MG63 (cell line): ENCODE results near the gene ANTXR1. TPM values are rescaled to one million over a fixed set of nuclear protein-coding genes. Genes with fewer than 3 reads are reported as not detected.
"Not testable (repeated sequence)": the region's sequence is repeated elsewhere in the genome, so short reads cannot be mapped to it uniquely, and the experiment has no call there.

Experiments used
- DNase-seq: peaks from one replicate; pipeline ENCODE4 v3.0.0-alpha.2; 2020
- H3K27me3 ChIP-seq: fragments of 250-450 bp; sonication (Bioruptor Pico); 2 replicates; pipeline ENCODE4 v1.5.1; 2020; ENCODE audit warnings: mild to moderate bottlenecking, moderate library complexity
- H3K36me3 ChIP-seq: fragments of 250-450 bp; sonication (Bioruptor Pico); 2 replicates; pipeline ENCODE4 v1.5.1; 2020; ENCODE audit warnings: mild to moderate bottlenecking, moderate library complexity
- H3K4me3 ChIP-seq: fragments of 250-450 bp; sonication (Bioruptor Pico); 2 replicates; pipeline ENCODE4 v1.5.1; 2020; ENCODE audit warnings: mild to moderate bottlenecking, moderate library complexity
- H3K9me3 ChIP-seq: fragments of 250-450 bp; sonication (Bioruptor Pico); 2 replicates; pipeline ENCODE4 v1.5.1; 2020; ENCODE audit warnings: mild to moderate bottlenecking, moderate library complexity
- total RNA-seq: library from RNA; depleted of rRNA; stranded (reverse); fragments of >200 nt; shearing (Covaris generic); gene quantifications from 2 replicates; pipeline ENCODE4 v1.2.3, GENCODE V29; 2014; ENCODE audit warnings: low replicate concordance

The ANTXR1 gene
- total RNA-seq, 1 experiment from 2014 or later: 48.6 TPM

DNA sequence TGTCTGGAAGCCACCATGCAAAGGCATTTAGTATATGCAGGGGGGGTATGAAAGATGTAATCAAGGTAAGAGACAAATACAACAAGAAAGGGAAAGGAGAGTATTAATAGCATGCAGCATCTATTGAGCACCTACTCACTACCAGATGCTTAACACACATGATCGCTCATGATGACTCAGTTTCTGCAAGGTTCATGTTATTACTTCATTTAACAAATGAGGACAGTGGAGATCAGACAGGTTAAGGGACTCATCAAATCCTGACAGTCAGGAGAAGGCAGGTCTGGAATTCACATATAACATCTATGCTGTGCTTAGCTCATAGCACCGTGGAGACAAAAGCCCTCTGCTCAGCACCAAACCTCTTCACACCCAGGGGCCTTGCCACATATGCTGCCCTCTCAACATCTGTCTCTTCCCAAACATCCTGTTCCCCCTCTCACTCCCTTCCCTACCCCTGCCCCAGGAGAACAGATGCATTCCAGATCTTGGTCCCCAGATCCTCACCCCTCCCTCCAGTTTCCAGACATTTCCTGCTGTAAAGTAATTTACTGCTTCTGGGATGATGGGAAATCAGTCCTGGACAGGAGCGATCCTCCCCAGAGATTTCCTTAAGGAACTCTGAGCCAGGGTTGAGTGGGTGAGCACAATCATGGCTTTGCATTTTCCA is 155.3 kb downstream of the ANTXR1 start:
- peaks cover 29% of the 10 kb centered on the region for H3K36me3 ChIP-seq
- no peaks in the 10 kb centered on the region for H3K27me3 ChIP-seq
- H3K9me3 ChIP-seq: no peaks in the 10 kb centered on the region
- H3K4me3 ChIP-seq: no peak overlapping the region
- DNase-seq: no peak

DNA sequence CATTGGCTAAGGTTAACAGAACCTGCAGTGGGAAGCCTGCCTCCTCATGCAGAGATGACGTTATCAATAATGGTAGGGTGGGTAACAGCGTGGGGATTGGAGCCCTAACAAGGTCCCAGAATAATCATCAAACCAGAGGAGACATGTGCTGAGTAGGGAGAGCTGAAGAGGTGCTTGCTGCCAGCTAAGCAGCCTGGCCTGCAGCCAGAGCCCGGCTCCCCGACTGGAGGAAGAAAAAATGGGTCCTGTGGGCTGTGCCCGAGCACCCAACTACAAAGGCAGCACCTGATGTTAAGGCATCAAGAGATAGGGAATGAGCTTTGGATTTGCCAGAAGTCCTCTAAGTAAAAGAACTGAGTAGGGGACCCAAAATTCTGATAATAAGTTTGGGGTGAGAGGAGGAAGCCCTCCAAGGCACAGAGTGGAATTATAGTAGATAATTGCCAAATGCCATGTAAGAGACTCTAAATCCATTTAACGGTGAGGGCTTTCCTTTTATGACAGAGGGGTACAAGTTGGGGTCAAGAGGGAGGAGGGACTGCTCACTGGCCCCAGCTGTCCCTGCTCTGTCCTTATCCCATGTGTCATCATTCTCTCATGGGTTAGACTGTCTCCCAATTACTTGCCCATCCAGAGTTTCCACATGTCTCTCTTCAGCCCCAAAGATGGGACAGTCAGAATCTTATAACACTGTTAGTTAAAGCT is 156.1 kb downstream of the ANTXR1 start:
- DNase-seq: no peak

DNA sequence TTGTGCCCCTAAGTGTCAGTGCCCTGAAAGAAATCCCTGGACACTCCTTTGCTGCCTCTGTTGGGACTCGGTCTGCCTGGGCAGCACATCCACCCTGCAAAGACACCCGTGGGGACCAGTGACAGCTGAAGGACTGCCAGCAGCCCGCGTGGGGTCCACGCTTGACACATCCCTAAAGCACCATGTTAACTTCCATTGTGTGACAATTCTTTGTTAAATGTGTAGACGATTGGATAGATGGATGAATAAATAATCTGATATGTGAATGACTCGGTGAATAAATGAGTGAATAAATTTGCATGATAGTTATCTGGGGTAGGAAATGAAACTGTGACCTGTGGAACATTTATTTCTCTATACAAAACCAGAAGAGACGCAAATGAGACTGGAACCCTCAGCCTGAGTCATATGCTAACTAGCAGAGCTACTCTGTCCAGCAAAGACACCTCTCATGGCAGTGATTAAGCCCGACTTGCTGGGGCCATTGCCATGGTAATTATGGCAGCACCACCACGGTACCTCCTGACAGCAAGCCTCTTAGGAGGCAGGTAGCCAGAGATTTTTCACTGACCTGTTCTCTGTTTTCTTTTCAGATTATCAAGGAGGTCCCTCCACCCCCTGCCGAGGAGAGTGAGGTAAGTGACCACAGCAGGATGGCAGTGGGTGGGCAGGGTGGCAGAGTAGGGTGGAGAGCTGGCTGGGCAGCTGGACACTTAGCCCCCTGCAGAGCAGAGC is 156.8 kb downstream of the ANTXR1 start:
- Histone ChIP-seq H3K9me3 (no peaks in the 10 kb centered on the region), H3K36me3 (peaks cover 18% of the 10 kb centered on the region), H3K27me3 (no peaks in the 10 kb centered on the region), H3K4me3 (no peak overlapping the region)
- no peak for DNase-seq

More for the DNA sequence above, 156.1 kb downstream of the ANTXR1 start:
- no peaks in the 10 kb centered on the region for H3K9me3 ChIP-seq
- H3K36me3 ChIP-seq: peaks cover 24% of the 10 kb centered on the region
- no peak overlapping the region for H3K4me3 ChIP-seq
- no peaks in the 10 kb centered on the region for H3K27me3 ChIP-seq

DNA sequence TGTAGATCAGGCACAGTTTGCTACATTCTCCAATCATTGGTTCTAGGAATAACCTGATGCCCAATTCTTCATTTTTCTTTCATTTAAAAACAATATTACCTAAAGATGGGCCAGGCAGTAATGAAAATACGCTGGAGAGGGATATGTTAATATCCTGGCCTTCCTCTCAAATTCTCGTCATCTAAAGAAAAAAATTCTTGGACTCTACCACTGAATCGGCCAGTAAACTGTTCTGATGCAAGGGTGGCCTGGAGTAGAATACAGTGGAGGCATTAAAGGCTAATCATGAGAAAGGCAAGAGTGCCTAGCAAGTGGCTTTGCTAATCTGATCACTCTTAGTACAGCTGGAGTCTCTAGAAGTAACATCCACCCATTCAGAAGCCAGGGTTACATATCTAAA is 157.7 kb downstream of the ANTXR1 start:
- no peaks in the 10 kb centered on the region for H3K9me3 ChIP-seq
- no peaks in the 10 kb centered on the region for H3K27me3 ChIP-seq
- H3K36me3 ChIP-seq: peaks cover 9% of the 10 kb centered on the region
- H3K4me3 ChIP-seq: no peak overlapping the region
- DNase-seq: no peak

DNA sequence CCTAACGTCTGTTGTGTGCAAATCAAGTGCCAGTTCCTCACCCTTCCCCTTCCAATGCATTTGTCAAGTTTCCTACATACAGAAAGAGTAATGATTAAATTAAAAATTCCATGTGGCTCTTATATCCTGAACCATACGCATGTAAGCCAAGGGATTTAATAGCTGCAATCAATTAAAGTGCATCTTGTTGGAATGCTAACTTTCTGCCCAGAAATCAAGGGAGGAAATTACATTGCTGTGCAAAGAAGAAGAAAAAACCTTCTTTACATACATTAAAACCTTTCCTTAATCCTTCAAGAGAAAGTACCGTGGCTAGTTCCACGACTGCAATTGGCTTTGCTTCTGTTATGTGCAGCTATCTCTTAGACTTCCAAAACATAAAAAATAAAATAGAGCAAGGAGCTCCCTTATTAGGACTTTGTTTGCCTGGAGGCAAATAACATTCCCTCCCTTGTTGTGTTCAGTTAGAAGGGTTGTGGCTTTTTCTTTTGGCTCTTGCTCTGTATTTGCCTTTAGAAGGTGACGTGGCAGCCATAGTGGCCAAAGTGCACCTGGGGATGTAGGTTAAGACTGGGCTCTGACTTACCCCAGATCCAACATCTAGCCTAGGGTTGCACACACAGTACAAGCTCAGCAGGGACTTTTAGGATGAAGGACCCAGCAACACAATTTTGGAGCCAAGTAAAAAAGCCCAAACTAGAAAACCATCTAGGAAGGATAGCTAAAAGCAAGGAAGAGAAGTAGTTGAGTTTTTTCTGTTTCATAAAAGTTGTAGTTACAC is 158.3 kb downstream of the ANTXR1 start:
- Histone ChIP-seq H3K4me3 (no peak overlapping the region), H3K9me3 (no peaks in the 10 kb centered on the region), H3K36me3 (peaks cover 6% of the 10 kb centered on the region), H3K27me3 (no peaks in the 10 kb centered on the region)
- DNase-seq: no peak

DNA sequence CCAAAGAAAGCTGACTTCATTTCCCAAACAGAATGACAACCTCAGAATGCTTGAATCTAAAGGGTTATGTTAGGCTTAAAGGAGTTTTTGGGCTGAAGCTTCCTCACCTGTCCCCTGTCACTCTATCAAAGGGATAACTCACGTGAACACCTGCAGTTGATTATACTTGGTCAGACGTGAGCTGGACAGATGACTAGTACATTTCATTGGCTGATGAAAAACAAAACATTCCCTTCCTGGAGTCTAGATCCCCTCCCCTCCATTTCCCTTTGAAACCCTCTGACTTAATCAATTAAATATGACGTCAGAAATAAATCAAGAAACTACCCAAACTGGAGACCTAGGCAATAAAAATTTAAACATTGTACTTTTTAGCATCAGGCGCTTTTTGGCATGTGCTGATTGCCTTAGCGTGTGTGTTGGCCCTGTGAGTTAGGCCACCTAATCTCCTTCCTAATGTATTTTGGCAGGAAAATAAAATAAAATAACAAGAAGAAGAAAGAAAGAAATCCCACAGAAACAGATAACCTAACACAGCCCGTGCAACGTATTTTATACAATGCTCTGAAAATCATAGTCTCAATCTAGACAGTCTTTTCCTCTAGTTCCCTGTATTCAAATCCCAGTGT is 159.0 kb downstream of the ANTXR1 start:
- no peaks in the 10 kb centered on the region for H3K27me3 ChIP-seq
- no peaks in the 10 kb centered on the region for H3K9me3 ChIP-seq
- H3K4me3 ChIP-seq: no peak overlapping the region
- peaks cover 6% of the 10 kb centered on the region for H3K36me3 ChIP-seq
- no peak for DNase-seq

DNA sequence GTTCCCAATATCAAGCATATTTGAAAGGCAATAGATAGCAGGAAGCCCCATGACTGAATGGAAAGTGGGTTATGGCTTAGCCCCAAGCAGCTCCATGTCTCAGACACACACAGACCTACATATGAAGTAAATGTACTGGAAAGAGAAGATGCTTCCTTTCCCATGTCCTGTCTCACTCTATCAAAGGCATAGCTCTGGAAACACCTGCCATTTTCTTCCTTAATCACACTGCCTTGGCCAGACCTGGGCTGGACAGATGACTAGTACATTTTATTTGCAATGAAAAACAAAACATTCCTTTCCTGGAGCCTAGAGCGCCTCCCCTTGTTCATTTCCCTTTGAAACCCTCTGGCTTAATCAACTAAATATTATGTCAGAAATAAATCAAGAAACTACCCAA is 160.7 kb downstream of the ANTXR1 start:
- Histone ChIP-seq H3K9me3 (no peaks in the 10 kb centered on the region), H3K4me3 (no peak overlapping the region), H3K36me3 (peaks cover 6% of the 10 kb centered on the region), H3K27me3 (no peaks in the 10 kb centered on the region)
- DNase-seq: no peak

DNA sequence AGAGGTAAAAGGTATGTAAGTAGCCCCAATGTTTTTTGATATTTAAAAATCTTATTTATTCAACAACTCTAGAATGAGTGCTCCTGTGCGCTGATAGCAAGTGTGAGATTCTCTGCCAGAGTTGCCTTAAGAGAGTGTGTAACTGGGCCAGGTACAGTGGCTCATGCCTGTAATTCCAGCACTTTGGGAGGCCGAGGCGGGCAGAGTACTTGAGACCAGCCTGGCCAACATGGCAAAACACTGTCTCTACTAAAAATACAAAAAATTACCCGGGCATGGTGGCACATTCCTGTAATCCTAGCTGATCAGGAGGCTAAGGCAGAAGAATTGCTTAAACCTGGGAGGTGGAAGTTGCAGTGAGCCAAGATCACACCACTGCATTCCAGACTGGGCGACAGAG is 161.2 kb downstream of the ANTXR1 start:
- not testable (repeated sequence) for DNase-seq, H3K9me3 ChIP-seq, H3K36me3 ChIP-seq, H3K4me3 ChIP-seq, H3K27me3 ChIP-seq

DNA sequence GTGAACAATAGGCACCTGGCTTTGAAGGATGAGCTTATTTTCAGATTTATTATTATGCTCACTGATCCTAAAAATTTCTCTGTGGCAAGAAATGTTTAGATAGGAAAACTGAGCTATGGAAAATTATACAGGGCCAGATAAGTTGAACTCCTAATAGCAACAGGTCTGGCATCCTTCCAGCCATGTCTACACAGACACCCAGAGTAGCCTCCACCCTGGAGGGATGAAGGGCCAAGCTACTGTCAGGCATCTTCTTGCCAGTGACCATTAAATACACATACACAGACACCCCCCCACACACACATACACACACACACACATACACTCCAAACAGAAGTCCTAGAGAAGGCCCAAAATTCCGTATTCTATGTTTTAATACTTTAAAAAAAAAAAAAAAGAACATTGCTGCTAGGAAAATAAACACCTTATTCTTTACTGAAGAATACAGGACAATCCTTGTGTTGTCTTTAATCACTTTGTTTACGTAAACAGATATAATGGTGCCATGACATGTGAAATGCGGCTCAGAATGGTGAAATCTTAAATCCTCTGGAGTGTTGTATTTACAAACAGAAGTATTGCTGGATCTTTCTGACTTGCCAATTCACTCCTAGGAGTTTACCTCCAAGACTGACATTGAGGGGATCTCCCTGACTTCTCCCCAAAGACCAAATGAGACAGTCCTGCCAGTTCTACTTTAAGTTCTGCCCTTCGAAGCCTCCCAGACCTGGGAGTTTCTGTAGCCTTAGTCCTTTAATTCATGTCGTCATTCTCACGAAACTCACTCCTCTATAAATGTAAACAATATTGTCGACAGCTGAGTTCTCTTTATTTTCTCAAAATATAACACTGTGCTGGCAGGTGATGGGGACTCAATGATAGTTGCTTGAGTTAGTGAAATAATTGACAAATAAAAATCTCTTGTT is 163.1 kb downstream of the ANTXR1 start:
- no peaks in the 10 kb centered on the region for H3K27me3 ChIP-seq
- peaks cover 2% of the 10 kb centered on the region for H3K36me3 ChIP-seq
- no peaks in the 10 kb centered on the region for H3K9me3 ChIP-seq
- H3K4me3 ChIP-seq: no peak overlapping the region
- DNase-seq: peak; percentile 23

DNA sequence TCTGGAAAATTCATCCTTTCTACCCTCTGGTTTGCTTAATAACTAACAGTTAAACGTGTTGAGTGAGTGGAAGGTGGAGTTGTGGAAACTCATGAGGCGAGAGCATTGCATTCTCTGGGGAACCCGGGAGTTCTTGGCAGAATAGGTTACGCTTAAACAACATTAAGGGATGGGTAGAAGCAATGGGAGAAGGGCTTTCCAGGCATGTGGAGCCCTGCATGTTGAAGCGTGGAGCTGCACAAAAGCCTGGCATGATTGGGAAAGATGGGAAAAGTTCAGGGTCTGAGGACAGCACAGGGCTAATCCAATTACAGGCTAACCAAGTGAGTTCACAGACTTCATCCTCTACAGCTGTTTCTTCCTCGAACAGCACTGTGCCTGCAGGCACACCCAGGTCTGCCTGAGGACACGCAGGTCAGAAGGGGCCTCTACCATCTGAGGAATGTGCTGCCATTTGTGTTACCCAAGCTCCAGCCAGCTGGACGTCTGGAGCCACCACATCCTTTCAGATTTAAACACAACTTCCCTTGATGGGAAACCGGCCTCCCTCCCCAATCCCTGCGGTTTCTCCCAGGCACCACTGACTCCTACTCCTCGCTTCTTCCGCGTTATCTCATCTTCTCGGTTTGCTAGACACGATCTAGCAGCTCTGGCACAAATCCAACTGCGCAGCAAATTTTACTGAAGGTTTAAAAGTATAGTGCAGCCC is 164.2 kb downstream of the ANTXR1 start:
- peak; percentile 90 for DNase-seq
- Histone ChIP-seq H3K36me3 (peaks cover 4% of the 10 kb centered on the region), H3K9me3 (no peaks in the 10 kb centered on the region), H3K4me3 (no peak overlapping the region), H3K27me3 (no peaks in the 10 kb centered on the region)

DNA sequence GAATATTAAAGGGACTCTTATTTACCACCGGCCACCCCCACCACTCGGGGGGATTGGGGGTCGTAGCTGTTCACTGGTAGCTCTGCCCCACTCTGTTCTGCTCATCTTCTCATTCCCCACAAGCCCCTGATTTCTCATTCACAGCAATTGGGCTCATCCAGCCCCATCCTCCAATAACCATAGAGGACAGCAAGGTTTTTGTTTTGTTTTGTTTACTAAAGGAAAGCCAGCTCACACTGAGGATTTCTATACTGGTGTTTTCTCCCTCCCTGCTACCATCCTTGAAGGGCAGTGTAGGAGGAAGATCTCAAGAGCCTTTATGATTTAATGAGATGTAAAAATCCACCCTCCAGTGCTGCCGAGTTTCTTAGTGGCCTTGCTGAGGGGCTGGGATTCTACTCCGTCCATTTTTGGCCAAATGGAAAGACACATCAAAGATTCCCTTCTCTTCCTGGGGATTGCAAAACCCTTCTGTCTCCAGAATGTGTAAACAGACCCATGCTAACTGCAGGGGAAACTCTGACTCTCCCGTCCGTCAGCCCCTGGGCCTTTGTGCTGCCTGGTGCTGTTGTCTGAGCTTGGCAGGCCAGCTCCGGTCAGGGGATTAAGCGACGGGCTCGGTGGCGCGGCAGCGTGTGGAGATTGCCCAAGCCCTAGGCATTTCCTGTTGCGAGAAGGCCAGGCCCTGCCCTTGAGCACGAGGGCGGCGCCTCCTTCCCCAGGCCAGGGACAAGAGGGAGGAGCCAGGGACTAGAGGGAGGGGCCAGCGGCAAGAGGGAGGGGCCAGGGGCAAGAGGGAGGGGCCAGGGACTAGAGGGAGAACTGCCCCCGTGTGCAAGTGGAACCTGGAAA is 165.0 kb downstream of the ANTXR1 start:
- peaks cover 10% of the 10 kb centered on the region for H3K36me3 ChIP-seq
- H3K9me3 ChIP-seq: no peaks in the 10 kb centered on the region
- no peaks in the 10 kb centered on the region for H3K27me3 ChIP-seq
- H3K4me3 ChIP-seq: no peak overlapping the region
- peak; percentile 98 for DNase-seq

DNA sequence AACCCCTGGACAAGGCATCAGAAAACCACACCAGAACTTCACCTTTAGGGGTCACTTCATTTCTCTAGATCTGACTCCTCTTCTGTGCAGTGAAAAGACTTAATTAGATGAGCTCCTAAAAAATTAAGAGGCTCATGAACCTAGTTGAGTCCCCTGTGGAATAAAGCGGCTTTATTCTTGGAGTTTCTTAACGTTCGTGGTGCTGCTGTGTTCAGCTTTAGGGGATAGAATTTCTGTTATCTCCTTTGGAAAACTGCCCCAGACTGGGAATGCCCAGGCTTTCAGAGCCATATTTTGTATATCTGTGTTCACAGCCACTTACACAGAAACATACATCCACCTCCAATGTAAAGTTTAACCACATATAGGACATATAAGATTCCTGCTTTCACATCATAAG is 165.8 kb downstream of the ANTXR1 start:
- no peak overlapping the region for H3K4me3 ChIP-seq
- H3K9me3 ChIP-seq: no peaks in the 10 kb centered on the region
- no peaks in the 10 kb centered on the region for H3K27me3 ChIP-seq
- no peak for DNase-seq
- H3K36me3 ChIP-seq: peaks cover 15% of the 10 kb centered on the region

DNA sequence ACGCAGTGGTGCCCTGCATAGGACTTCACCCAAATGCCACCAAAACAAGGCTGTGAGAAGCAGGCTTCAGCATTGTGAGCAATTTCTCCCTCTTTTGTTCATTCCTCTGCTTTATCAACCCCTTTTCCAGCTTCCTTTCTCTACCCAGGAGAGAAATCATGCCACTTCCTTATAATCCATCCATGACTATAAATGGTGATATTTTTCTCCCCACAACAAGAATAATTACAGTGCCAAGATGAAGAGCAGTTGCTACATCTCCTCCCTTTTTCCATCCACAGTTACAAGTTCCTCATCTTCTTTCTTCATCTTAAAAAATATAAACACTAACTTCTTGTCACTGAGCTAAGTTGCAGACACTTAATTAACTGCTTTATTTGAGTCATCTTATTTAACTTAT is 167.2 kb downstream of the ANTXR1 start:
- Histone ChIP-seq H3K9me3 (no peaks in the 10 kb centered on the region), H3K27me3 (no peaks in the 10 kb centered on the region), H3K4me3 (no peak overlapping the region), H3K36me3 (peaks cover 28% of the 10 kb centered on the region)
- DNase-seq: no peak

DNA sequence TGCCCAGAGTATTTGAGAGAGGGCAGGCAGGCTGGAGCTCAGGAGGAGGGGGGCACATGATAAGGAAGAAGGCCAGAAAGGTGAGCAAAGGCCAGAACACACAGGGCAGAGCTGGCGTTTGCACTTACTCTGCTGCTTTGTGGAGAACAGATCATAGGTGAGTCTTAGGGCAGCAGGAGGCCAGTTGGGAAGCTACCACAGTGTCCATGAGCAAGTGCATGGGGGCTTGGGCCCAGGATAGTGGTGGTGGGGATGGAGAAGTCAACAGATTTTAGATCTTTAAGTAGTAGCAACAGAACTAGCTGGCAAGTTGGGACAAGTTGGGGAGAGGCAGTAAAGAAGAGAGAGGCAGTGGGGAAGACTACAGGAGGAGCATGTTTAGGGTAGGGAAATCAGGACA is 168.0 kb downstream of the ANTXR1 start:
- Histone ChIP-seq H3K9me3 (no peaks in the 10 kb centered on the region), H3K36me3 (peaks cover 28% of the 10 kb centered on the region), H3K27me3 (no peaks in the 10 kb centered on the region), H3K4me3 (no peak overlapping the region)
- DNase-seq: no peak
